ENCODE data around the gene CCDC34.

The CCDC34 gene

GRCh38 chr11:27362749-27363575 is at the start of gene CCDC34:
TSS of gene CCDC34 (minus strand) at chr11:27363215. CDS start at chr11:27363194, 21 bp downstream.
- DNase-seq = peak; percentile 25

- DNase-seq = no peak
These were observed 49.2 kb upstream of the CCDC34 start for GRCh38 chr11:27412192-27412691.

GRCh38 chr11:27411328-27411727 is 48.3 kb upstream of the CCDC34 start:
- DNase-seq = no peak

GRCh38 chr11:27410272-27410671 is 47.3 kb upstream of the CCDC34 start:
- no peak for DNase-seq

GRCh38 chr11:27409742-27410141 is 46.7 kb upstream of the CCDC34 start:
- no peak for DNase-seq

GRCh38 chr11:27409049-27409448 is 46.0 kb upstream of the CCDC34 start:
- DNase-seq = no peak

- no peak for DNase-seq
These were observed 45.3 kb upstream of the CCDC34 start for GRCh38 chr11:27408246-27408800.

GRCh38 chr11:27406498-27407354 is 43.7 kb upstream of the CCDC34 start:
- DNase-seq = no peak

- DNase-seq = no peak
These were observed 42.1 kb upstream of the CCDC34 start for GRCh38 chr11:27405134-27405533.

- no peak for DNase-seq
These were observed 41.4 kb upstream of the CCDC34 start for GRCh38 chr11:27404427-27404826.

GRCh38 chr11:27403195-27403594 is 40.2 kb upstream of the CCDC34 start:
- no peak for DNase-seq

- no peak for DNase-seq
These were observed 39.4 kb upstream of the CCDC34 start for GRCh38 chr11:27402450-27402849.

- DNase-seq = no peak
These were observed 38.9 kb upstream of the CCDC34 start for GRCh38 chr11:27401833-27402316.

GRCh38 chr11:27401280-27401832 is 38.3 kb upstream of the CCDC34 start:
- no peak for DNase-seq

GRCh38 chr11:27398400-27398770 is 35.4 kb upstream of the CCDC34 start:
- no peak for DNase-seq

- no peak for DNase-seq
These were observed 34.8 kb upstream of the CCDC34 start for GRCh38 chr11:27397624-27398399.

GRCh38 chr11:27396259-27396839 is 33.3 kb upstream of the CCDC34 start:
- no peak for DNase-seq

- DNase-seq = no peak
These were observed 32.7 kb upstream of the CCDC34 start for GRCh38 chr11:27395556-27396258.

- no peak for DNase-seq
These were observed 31.8 kb upstream of the CCDC34 start for GRCh38 chr11:27394781-27395228.

GRCh38 chr11:27392278-27393114 is 29.5 kb upstream of the CCDC34 start:
- DNase-seq = no peak

Data from cortex of kidney (tissue), 1 donor.